Stomach (tissue), 4 donors: Measurements from ENCODE around the gene RETNLB.

Source experiments
- POLR2A ChIP-seq, 4 donors: fragments of 450-650 bp; IDR thresholded peaks; one replicate each; pipeline ENCODE4 v1.6.1; 2016; ENCODE audit warnings: antibody characterized with exemption in 4 of 4, control low read depth in 2 of 4, mild to moderate bottlenecking in 1 of 4, moderate library complexity in 1 of 4
- TF ChIP-seq, protein P1 (sequence below), 7 experiments: fragments of 450-650 bp in 4 of 7; fragments of 200-600 bp in 3 of 7; sonication (generic) in 3 of 7; IDR thresholded peaks; one replicate each; pipeline ENCODE4 v1.5.1; 2016 to 2019; ENCODE audit warnings: antibody characterized with exemption in 7 of 7, control low read depth in 2 of 7, mild to moderate bottlenecking in 1 of 7

DNA sequence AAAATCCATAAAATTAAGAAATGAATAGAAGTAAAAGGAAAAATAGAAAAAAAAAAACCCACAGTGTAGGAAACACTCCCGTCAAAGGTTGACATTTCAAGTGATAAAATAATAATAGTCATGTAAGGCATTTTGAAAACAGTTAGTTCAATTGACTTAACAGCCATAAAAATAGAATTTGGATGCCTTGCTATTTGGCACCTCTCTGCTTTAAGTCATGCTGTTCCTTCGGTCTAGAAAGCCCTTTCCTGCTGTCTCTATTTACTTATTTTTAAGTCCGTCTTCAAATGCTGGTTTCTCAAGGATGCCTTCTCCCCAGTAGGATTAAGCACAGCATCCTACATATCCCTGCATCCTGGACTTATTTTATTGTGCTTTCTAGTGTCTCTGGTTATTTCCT lies 22.3 kb upstream of the RETNLB start:
- TF ChIP-seq, protein P1, sequence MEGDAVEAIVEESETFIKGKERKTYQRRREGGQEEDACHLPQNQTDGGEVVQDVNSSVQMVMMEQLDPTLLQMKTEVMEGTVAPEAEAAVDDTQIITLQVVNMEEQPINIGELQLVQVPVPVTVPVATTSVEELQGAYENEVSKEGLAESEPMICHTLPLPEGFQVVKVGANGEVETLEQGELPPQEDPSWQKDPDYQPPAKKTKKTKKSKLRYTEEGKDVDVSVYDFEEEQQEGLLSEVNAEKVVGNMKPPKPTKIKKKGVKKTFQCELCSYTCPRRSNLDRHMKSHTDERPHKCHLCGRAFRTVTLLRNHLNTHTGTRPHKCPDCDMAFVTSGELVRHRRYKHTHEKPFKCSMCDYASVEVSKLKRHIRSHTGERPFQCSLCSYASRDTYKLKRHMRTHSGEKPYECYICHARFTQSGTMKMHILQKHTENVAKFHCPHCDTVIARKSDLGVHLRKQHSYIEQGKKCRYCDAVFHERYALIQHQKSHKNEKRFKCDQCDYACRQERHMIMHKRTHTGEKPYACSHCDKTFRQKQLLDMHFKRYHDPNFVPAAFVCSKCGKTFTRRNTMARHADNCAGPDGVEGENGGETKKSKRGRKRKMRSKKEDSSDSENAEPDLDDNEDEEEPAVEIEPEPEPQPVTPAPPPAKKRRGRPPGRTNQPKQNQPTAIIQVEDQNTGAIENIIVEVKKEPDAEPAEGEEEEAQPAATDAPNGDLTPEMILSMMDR (IDR thresholded peaks at IDR 0.05): no peak
- no peak for TF ChIP-seq POLR2A (IDR thresholded peaks at IDR 0.05)
